PC-9 (cell line): ENCODE measurements around the gene ADAMTSL1. TPM values are rescaled to one million over a fixed set of nuclear protein-coding genes. Genes with fewer than 3 reads are reported as not detected.

ENCODE experiments used
- BruUV-seq: library from RNA; stranded (reverse); fragments of 400-500 nt; replicated peaks from 2 replicates; lab custom pipeline; 2021; lab: Mats Ljungman, UMichigan
- CTCF ChIA-PET: fragments of 300-600 bp; sonication (Branson Sonifier 250); formaldehyde crosslinking; loops from one replicate; lab custom pipeline; 2022; ENCODE audit warnings: antibody characterized with exemption; lab: Charles Lee
- POLR2A ChIA-PET: fragments of 300-600 bp; sonication (Branson Sonifier 250); formaldehyde crosslinking; loops from one replicate; lab custom pipeline; 2022; ENCODE audit warnings: antibody characterized with exemption; ENCODE audit not compliant: unreplicated experiment; lab: Charles Lee
- DNase-seq, 2 experiments: peaks; one replicate each; pipeline versions ENCODE4 v3.0.0 to v3.0.0-alpha.2; 2015 to 2022; ENCODE audit warnings: mixed read lengths in 1 of 2
- H2AFZ ChIP-seq: fragments of 200-600 bp; sonication (generic); 2 replicates; pipeline ENCODE4 v1.8.1; 2017; ENCODE audit warnings: antibody characterized with exemption
- H3F3A ChIP-seq: fragments of 200-600 bp; sonication (generic); 2 replicates; pipeline ENCODE4 v1.8.1; 2017; ENCODE audit warnings: antibody characterized with exemption, mild to moderate bottlenecking, low read depth; ENCODE audit not compliant: insufficient read depth
- H3K27ac ChIP-seq: fragments of 200-600 bp; sonication (generic); 2 replicates; pipeline ENCODE4 v1.6.1; 2016; ENCODE audit warnings: mixed run types
- H3K27me3 ChIP-seq: fragments of 200-600 bp; sonication (generic); 2 replicates; pipeline ENCODE4 v1.6.1; 2016; ENCODE audit warnings: low read depth, mixed run types; ENCODE audit not compliant: insufficient read depth
- H3K36me3 ChIP-seq: fragments of 200-600 bp; sonication (generic); 2 replicates; pipeline ENCODE4 v1.6.1; 2016; ENCODE audit warnings: low read depth, mixed run types
- H3K4me1 ChIP-seq: fragments of 200-600 bp; sonication (generic); replicated peaks from 2 replicates; pipeline ENCODE4 v1.6.1; 2016; ENCODE audit warnings: mixed run types; ENCODE audit not compliant: insufficient read depth
- H3K4me2 ChIP-seq: fragments of 200-600 bp; sonication (generic); 2 replicates; pipeline ENCODE4 v1.6.1; 2017; ENCODE audit warnings: mixed run types
- H3K4me3 ChIP-seq: fragments of 200-600 bp; sonication (generic); 2 replicates; pipeline ENCODE4 v1.6.1; 2016; ENCODE audit warnings: mixed run types
- H3K79me2 ChIP-seq: fragments of 200-600 bp; sonication (generic); 2 replicates; pipeline ENCODE4 v1.6.1; 2017; ENCODE audit warnings: low read depth, mixed run types
- H3K9me2 ChIP-seq: fragments of 200-600 bp; sonication (generic); 2 replicates; pipeline ENCODE4 v1.8.1; 2017; ENCODE audit warnings: mild to moderate bottlenecking; ENCODE audit not compliant: insufficient read depth
- H3K9me3 ChIP-seq: fragments of 200-600 bp; sonication (generic); 2 replicates; pipeline ENCODE4 v1.8.1; 2016; ENCODE audit warnings: low read depth; ENCODE audit not compliant: insufficient read depth
- H4K20me1 ChIP-seq: fragments of 200-600 bp; sonication (generic); 2 replicates; pipeline ENCODE4 v1.8.1; 2017; ENCODE audit not compliant: insufficient read depth
- EZH2 ChIP-seq: fragments of 200-600 bp; sonication (generic); IDR thresholded peaks from 2 replicates; pipeline ENCODE4 v1.8.0; 2017; ENCODE audit warnings: antibody characterized with exemption, low read depth
- intact Hi-C: fragments of 100-400 bp; cut with micrococcal nuclease; formaldehyde crosslinking; loops from one replicate; pipeline ENCODE4 v1.10.0; 2022; ENCODE audit not compliant: unreplicated experiment
- total RNA-seq: library from RNA; stranded (reverse); gene quantifications from 2 replicates; pipeline ENCODE4 v1.2.3, GENCODE V29; 2021
- TF ChIP-seq, protein P1 (sequence below): fragments of 200-600 bp; sonication (generic); conservative IDR thresholded peaks from 2 replicates; pipeline ENCODE4 v1.6.1; 2017; ENCODE audit warnings: mixed run types, antibody characterized with exemption, mild to moderate bottlenecking, moderate library complexity

ADAMTSL1 gene
- total RNA-seq, 1 experiment from 2014 or later: not detected

DNA sequence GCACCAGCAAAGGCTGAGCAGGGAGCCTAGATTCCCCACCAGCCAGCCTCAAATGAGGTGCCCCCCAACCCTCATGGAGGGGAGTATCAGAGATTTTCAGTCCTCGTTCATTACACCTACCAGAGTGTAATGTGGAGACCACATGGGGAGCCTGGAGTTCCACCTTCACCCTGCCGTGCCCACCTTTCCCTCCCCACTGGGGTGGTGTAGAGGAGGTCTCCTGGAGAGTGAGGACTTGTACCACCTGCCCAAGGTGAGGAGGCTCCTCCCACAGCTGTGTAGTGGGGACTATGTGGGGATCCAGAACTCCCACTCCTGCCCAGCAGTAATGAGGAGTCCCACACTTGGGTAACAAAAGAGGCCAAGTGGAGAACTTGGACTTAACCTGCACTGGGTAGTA is 337.2 kb downstream of the ADAMTSL1 start:
- Histone ChIP-seq H3K9me3 (no peaks in the 10 kb centered on the region), H3K4me2 (no peak overlapping the region), H3K9me2 (no peaks in the 10 kb centered on the region), H3K79me2 (no peaks in the 10 kb centered on the region), H4K20me1 (no peaks in the 10 kb centered on the region), H3F3A (no peaks in the 10 kb centered on the region), H3K27ac (no peak overlapping the region), H3K27me3 (no peaks in the 10 kb centered on the region), H3K4me3 (no peak overlapping the region), H3K36me3 (no peaks in the 10 kb centered on the region), H3K4me1 (no peaks in the 10 kb centered on the region), H2AFZ (no peak overlapping the region)
- ChIA-PET POLR2A (no interaction called here), CTCF (no interaction called here)
- no peak for DNase-seq
- no TSS peak for BruUV-seq
- TF ChIP-seq, protein P1, sequence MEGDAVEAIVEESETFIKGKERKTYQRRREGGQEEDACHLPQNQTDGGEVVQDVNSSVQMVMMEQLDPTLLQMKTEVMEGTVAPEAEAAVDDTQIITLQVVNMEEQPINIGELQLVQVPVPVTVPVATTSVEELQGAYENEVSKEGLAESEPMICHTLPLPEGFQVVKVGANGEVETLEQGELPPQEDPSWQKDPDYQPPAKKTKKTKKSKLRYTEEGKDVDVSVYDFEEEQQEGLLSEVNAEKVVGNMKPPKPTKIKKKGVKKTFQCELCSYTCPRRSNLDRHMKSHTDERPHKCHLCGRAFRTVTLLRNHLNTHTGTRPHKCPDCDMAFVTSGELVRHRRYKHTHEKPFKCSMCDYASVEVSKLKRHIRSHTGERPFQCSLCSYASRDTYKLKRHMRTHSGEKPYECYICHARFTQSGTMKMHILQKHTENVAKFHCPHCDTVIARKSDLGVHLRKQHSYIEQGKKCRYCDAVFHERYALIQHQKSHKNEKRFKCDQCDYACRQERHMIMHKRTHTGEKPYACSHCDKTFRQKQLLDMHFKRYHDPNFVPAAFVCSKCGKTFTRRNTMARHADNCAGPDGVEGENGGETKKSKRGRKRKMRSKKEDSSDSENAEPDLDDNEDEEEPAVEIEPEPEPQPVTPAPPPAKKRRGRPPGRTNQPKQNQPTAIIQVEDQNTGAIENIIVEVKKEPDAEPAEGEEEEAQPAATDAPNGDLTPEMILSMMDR: no peak
- no peak for TF ChIP-seq EZH2
- intact Hi-C loops: no loop called here

DNA sequence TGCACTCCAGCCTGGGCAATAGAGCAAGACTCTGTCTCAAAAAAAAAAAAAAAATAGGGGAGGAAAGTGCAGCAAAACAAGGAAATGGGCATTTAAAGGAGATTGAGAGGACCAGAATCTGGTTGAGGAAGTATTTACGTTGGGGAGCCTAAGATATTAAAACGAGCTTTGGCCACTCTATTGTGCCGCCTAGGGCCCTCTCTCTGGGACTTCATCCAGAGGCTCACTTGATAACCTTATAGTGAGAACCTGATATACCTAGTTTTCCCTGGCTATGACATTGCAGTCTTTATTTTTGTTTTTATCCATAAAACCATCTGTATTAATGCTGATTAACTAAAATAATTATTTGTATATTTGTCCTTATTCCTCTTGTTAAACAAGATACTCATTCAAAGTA is 345.5 kb downstream of the ADAMTSL1 start:
- ChIA-PET CTCF (no interaction called here), POLR2A (no interaction called here)
- Histone ChIP-seq H3K79me2 (no peaks in the 10 kb centered on the region), H3K27ac (no peak overlapping the region), H3K36me3 (no peaks in the 10 kb centered on the region), H3K4me2 (no peak overlapping the region), H3K27me3 (no peaks in the 10 kb centered on the region), H3F3A (no peaks in the 10 kb centered on the region), H2AFZ (no peak overlapping the region), H3K4me3 (no peak overlapping the region), H3K9me2 (no peaks in the 10 kb centered on the region), H3K4me1 (peaks cover 10% of the 10 kb centered on the region; the same call in 1 of the 2 replicates), H4K20me1 (no peaks in the 10 kb centered on the region), H3K9me3 (no peaks in the 10 kb centered on the region)
- TF ChIP-seq, protein P1: no peak
- no peak for TF ChIP-seq EZH2
- no peak for DNase-seq
- BruUV-seq: no TSS peak
- intact Hi-C loops: no loop called here

DNA sequence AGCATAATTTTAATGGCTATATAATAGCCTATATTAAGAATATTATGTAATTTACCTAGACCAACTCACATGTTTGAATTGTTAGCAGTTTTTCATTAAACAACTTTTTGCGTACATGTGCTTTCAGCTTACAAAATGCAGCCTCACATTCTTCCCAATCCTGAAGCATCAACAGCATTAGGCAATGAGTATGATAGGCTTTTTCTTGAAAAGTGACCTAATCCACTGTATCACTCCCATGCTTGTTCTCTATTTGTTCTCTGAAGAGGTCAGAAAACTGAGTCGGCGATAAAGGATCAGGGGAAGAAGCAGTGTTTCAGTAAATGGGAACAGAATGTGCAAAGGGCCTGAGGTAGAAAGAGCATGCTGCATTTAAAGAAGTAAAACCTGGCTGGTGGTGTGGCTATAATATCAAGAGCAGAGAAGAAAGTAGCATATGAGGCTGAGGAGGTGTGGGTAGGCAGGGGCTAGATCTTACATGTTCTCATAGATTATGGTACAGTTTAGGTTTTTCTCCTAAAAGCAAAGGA is 346.7 kb downstream of the ADAMTSL1 start:
- Histone ChIP-seq H4K20me1 (no peaks in the 10 kb centered on the region), H3K27me3 (no peaks in the 10 kb centered on the region), H2AFZ (no peak overlapping the region), H3K4me2 (no peak overlapping the region), H3K9me2 (no peaks in the 10 kb centered on the region), H3K27ac (no peak overlapping the region), H3K36me3 (no peaks in the 10 kb centered on the region), H3K4me3 (no peak overlapping the region), H3F3A (no peaks in the 10 kb centered on the region), H3K9me3 (no peaks in the 10 kb centered on the region), H3K79me2 (no peaks in the 10 kb centered on the region), H3K4me1 (peaks cover 10% of the 10 kb centered on the region; the same call in 1 of the 2 replicates)
- intact Hi-C loops: no loop called here
- no peak for DNase-seq
- CTCF ChIA-PET: no interaction called here
- POLR2A ChIA-PET: no interaction called here
- no TSS peak for BruUV-seq
- no peak for TF ChIP-seq EZH2
- TF ChIP-seq, protein P1: no peak
